ENCODE measurements around the gene SLC35F3. TPM values are rescaled to one million over a fixed set of nuclear protein-coding genes. Genes with fewer than 3 reads are reported as not detected.

SLC35F3 gene
- polyA plus RNA-seq, 1 of the 3 experiments (the other 2 are of a cell fraction): 0.87 TPM

DNA sequence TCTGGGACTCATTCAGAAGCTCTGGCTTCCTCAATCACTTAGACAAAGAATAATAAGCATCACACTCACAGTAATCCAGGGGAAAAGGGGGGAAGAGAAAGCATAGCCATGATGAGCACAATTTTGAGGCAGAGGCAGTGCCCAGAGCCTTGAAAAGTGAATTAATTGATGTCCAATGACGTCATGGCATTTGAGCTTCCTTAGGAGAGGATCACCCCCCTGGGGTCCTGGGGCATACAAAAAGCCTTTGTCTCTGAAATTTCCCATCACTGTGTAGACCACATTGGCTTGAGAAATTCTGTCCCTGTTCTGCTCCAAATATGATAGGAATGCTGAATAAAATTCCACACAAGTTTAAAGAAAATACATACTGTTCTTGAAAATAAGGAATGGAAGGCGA, 384.5 kb downstream of the SLC35F3 start (continued):
- TF ChIP-seq REST (IDR thresholded peaks at IDR 0.05; ENCODE audit: low read depth, low read length): no peak

- Histone ChIP-seq H3K36me3 (replicated peaks in 1 of 2; ENCODE audit: control insufficient read depth in 1 of 2, insufficient read depth in 2 of 2, low read length in 1 of 2) (no peaks in the 10 kb centered on the region), H4K20me1 (ENCODE audit: insufficient read depth) (no peaks in the 10 kb centered on the region), H3K9me3 (no peaks in the 10 kb centered on the region), H3F3A (replicated peaks; ENCODE audit: insufficient read depth) (no peaks in the 10 kb centered on the region), H3K79me2 (ENCODE audit: insufficient read depth) (no peaks in the 10 kb centered on the region), H3K9me2 (no peaks in the 10 kb centered on the region), H2AFZ (ENCODE audit: low read depth) (no peak overlapping the region), H3K4me2 (no peak overlapping the region), H3K27ac (ENCODE audit: low read depth in 2 of 2, low read length in 1 of 2) (no peak overlapping the region), H3K4me1 (ENCODE audit: control insufficient read depth in 1 of 2, insufficient read depth in 2 of 2, low read depth in 1 of 2, low read length in 1 of 2) (no peaks in the 10 kb centered on the region), H3K4me3 (ENCODE audit: low read depth in 2 of 2, low read length in 1 of 2) (no peak overlapping the region), H3K9ac (no peak overlapping the region), H3K27me3 (ENCODE audit: insufficient read depth) (no peaks in the 10 kb centered on the region)
- 73% methylated on average over 2 of the region's 2 CpGs for WGBS (ENCODE audit: low lambda C conversion rate)
- POLR2A ChIA-PET: no interaction called here
- no peak for TF ChIP-seq ELF1 (IDR thresholded peaks at IDR 0.05)
- TF ChIP-seq NFIC (IDR thresholded peaks at IDR 0.05; ENCODE audit: borderline replicate concordance): no peak
- no peak for TF ChIP-seq RFX5 (IDR thresholded peaks at IDR 0.05; ENCODE audit: low read length)
- TF ChIP-seq GATA2 (CRISPR knock-in tag; IDR thresholded peaks at IDR 0.05): no peak
- TF ChIP-seq TEAD4 (IDR thresholded peaks at IDR 0.05; ENCODE audit: borderline replicate concordance, insufficient read depth): no peak
- no peak for TF ChIP-seq JUND (IDR thresholded peaks at IDR 0.05)
- no peak for TF ChIP-seq POLR2AphosphoS5 (IDR thresholded peaks at IDR 0.05; ENCODE audit: low read depth, low read length)
- TF ChIP-seq MEF2A (IDR thresholded peaks at IDR 0.05; ENCODE audit: borderline replicate concordance, low read depth): no peak
- TF ChIP-seq EP300 (IDR thresholded peaks at IDR 0.05; ENCODE audit: borderline replicate concordance in 1 of 2, low read depth in 1 of 2, low read length in 1 of 2): no peak
- no peak for TF ChIP-seq REST (IDR thresholded peaks at IDR 0.05; ENCODE audit: low read depth, low read length)
- no peak for TF ChIP-seq RXRA (IDR thresholded peaks at IDR 0.05; ENCODE audit: borderline replicate concordance, low read depth)
- no peak for TF ChIP-seq CTCF (IDR thresholded peaks at IDR 0.05)
- DNase-seq: no peak
- CTCF ChIA-PET: interaction anchor here (0.7 to 7.3 kb wide), 3 partner anchors 20 to 176 kb away, joined by 3 to 45 read pairs (median 3); no protein-coding TSS in a partner anchor
Observed at GRCh38 chr1:234289538-234290305, 385.2 kb downstream of the SLC35F3 start.

Measured in SK-N-SH (cell line).